HFFc6 (cell line): ENCODE measurements around the gene DPRX. TPM values are rescaled to one million over a fixed set of nuclear protein-coding genes. Genes with fewer than 3 reads are reported as not detected.

Experiments used
- DNase-seq: peaks from one replicate; pipeline ENCODE4 v3.0.0-alpha.2; 2018
- H3K27ac Mint-ChIP-seq: 2 replicates; pipeline ENCODE4 v1.8.0; 2020; ENCODE audit warnings: mild to moderate bottlenecking, mixed read lengths
- H3K27me3 Mint-ChIP-seq: 2 replicates; pipeline ENCODE4 v1.8.0; 2021; ENCODE audit warnings: mild to moderate bottlenecking, moderate library complexity, mixed read lengths; ENCODE audit not compliant: insufficient read depth
- H3K36me3 Mint-ChIP-seq: 2 replicates; pipeline ENCODE4 v1.8.0; 2021; ENCODE audit warnings: low read depth, mixed read lengths
- H3K4me1 Mint-ChIP-seq: 2 replicates; pipeline ENCODE4 v1.8.0; 2020; ENCODE audit warnings: low read depth, mixed read lengths
- H3K4me3 Mint-ChIP-seq: 2 replicates; pipeline ENCODE4 v1.8.0; 2020; ENCODE audit warnings: mild to moderate bottlenecking, moderate library complexity, mixed read lengths
- H3K9me3 Mint-ChIP-seq: 2 replicates; pipeline ENCODE4 v1.8.0; 2020; ENCODE audit warnings: mild to moderate bottlenecking, mixed read lengths
- total RNA-seq, 6 experiments: library from RNA; stranded (reverse); fragmentation: NEBNext Ultra II Directional; extraction: Animal tissue kit (Norgen Biotek cat#: 25700); gene quantifications; 2 replicates in 1 of 6; 3 replicates in 5 of 6; pipeline ENCODE4 v1.2.3, GENCODE V29; 2021
- TF ChIP-seq, protein P1 (sequence below): fragments of 200-600 bp; sonication (generic); IDR thresholded peaks from 2 replicates; pipeline ENCODE4 v1.5.0; 2021; ENCODE audit warnings: antibody characterized with exemption, mild to moderate bottlenecking

Gene DPRX
- total RNA-seq, 6 experiments from 2014 or later = not detected

GRCh38 chr19:53634768-53635167 lies 3.0 kb downstream of the DPRX start:
- H3K4me1 Mint-ChIP-seq = no peaks in the 10 kb centered on the region
- no peak for DNase-seq
- no peak overlapping the region for H3K27ac Mint-ChIP-seq
- H3K4me3 Mint-ChIP-seq = no peak overlapping the region
- peaks cover 12% of the 10 kb centered on the region for H3K36me3 Mint-ChIP-seq
- TF ChIP-seq, protein P1, sequence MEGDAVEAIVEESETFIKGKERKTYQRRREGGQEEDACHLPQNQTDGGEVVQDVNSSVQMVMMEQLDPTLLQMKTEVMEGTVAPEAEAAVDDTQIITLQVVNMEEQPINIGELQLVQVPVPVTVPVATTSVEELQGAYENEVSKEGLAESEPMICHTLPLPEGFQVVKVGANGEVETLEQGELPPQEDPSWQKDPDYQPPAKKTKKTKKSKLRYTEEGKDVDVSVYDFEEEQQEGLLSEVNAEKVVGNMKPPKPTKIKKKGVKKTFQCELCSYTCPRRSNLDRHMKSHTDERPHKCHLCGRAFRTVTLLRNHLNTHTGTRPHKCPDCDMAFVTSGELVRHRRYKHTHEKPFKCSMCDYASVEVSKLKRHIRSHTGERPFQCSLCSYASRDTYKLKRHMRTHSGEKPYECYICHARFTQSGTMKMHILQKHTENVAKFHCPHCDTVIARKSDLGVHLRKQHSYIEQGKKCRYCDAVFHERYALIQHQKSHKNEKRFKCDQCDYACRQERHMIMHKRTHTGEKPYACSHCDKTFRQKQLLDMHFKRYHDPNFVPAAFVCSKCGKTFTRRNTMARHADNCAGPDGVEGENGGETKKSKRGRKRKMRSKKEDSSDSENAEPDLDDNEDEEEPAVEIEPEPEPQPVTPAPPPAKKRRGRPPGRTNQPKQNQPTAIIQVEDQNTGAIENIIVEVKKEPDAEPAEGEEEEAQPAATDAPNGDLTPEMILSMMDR = no peak
- H3K27me3 Mint-ChIP-seq = peaks cover 2% of the 10 kb centered on the region; the same call in 1 of the 2 replicates
- peaks cover 42% of the 10 kb centered on the region for H3K9me3 Mint-ChIP-seq

DNA sequence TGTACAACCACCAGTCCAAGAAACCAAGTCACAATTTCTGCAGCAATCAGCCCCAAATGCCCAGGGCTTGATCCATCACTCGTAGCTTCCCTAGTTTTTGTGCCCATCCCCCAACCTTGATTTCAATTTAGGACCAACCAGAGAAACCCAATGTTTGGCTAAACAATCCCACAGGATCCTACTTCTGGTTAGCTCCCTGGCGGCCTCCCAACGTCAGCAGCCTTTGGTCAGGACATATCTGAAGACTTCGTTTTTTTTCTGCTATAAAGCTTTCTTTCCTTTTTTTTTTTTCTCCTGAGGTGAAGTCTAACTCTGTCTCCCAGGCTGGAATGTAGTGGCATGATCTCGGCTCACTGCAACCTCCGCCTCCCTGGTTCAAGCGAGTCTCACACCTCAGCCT lies 7.7 kb downstream of the DPRX start:
- Mint-ChIP-seq H3K9me3 (peaks cover 50% of the 10 kb centered on the region), H3K36me3 (peaks cover 12% of the 10 kb centered on the region), H3K4me3 (no peak overlapping the region), H3K4me1 (no peaks in the 10 kb centered on the region), H3K27ac (no peak overlapping the region), H3K27me3 (peaks cover 5% of the 10 kb centered on the region)
- DNase-seq = no peak
- TF ChIP-seq, protein P1 = no peak

DNA sequence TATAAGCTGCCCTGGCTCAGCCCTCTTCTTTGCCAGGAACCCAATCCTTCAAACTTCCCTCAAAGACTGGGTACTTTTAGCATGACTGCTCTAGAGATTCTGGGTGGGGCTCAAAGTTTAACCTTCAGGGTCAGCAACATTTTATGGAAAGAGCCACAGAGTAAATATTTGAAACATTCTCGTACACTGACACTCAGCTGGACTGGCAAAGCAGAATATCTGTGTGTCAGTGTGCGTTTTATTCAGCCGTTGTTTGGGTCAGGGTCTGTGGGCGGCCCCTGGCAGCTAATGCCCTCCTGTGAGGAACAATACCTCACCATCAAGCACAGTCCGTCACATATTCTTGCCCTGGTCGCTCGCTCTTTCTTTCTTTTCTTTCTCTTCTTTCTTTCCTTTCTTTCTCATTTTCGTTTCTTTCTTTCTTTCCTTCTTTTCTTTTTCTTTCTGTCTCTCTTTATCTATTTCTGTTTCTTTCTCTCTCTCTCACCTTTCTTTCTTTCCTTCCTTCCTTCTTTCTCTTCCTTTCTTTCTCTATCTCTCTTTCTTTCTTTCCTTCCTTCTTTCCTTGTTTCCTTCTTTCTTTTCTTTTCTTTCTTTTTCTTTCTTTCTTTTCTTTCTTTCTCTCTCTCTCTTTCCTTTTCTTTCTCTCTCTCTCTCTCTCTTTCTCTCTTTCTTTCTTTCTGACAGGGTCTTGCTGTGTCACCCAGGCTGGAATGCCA lies 10.7 kb downstream of the DPRX start:
- TF ChIP-seq, protein P1 = no peak
- H3K27ac Mint-ChIP-seq = no peak overlapping the region
- H3K27me3 Mint-ChIP-seq = peaks cover 5% of the 10 kb centered on the region
- peaks cover 39% of the 10 kb centered on the region for H3K9me3 Mint-ChIP-seq
- H3K4me1 Mint-ChIP-seq = no peaks in the 10 kb centered on the region
- no peak for DNase-seq
- H3K4me3 Mint-ChIP-seq = no peak overlapping the region
- H3K36me3 Mint-ChIP-seq = peaks cover 5% of the 10 kb centered on the region; the same call in 1 of the 2 replicates

- DNase-seq = no peak
- H3K27me3 Mint-ChIP-seq = peaks cover 5% of the 10 kb centered on the region
- H3K27ac Mint-ChIP-seq = no peak overlapping the region
- peaks cover 44% of the 10 kb centered on the region for H3K9me3 Mint-ChIP-seq
- peaks cover 5% of the 10 kb centered on the region; the same call in 1 of the 2 replicates for H3K36me3 Mint-ChIP-seq
- H3K4me1 Mint-ChIP-seq = no peaks in the 10 kb centered on the region
- H3K4me3 Mint-ChIP-seq = no peak overlapping the region
- TF ChIP-seq, protein P1 = no peak
Observed at GRCh38 chr19:53644061-53644816, 12.4 kb downstream of the DPRX start.

- H3K27ac Mint-ChIP-seq = no peak overlapping the region
- H3K4me3 Mint-ChIP-seq = no peak overlapping the region
- no peak for DNase-seq
- peaks cover 54% of the 10 kb centered on the region for H3K9me3 Mint-ChIP-seq
- H3K36me3 Mint-ChIP-seq = peaks cover 8% of the 10 kb centered on the region
- TF ChIP-seq, protein P1 = no peak
- H3K27me3 Mint-ChIP-seq = peaks cover 5% of the 10 kb centered on the region
- H3K4me1 Mint-ChIP-seq = no peaks in the 10 kb centered on the region
Observed at GRCh38 chr19:53646144-53646543, 14.3 kb downstream of the DPRX start.
